ENCODE results near the gene NAALADL2.

- TF ChIP-seq CTCF (IDR thresholded peaks at IDR 0.05): no peak
- TF ChIP-seq POLR2A (IDR thresholded peaks at IDR 0.05): no peak
Measured at GRCh38 chr3:175659670-175660350, 800.7 kb downstream of the NAALADL2 start.

Data from body of pancreas (tissue), 4 donors.